ENCODE measurements around the gene MOK.

MOK gene

DNA sequence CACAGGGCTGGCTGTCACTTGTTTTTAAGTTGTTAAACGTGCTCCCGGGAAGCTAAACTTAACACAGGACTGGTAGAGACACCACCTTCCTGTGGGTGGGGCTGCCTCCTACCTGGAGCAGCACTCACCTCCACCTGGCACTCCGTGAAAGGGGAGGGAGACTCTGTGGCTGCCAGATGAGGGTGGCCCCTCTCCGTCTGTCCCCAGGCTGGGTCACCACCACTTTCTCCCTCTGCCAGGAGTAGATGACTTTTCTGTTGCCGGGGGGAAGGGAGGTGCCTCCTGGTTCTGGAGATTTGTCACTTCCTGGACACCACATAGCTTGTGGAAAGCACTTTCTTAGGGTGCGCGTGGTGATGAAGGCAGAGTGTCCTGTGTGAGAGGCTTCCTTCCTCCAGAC is 83.9 kb downstream of the MOK start:
- TF ChIP-seq, protein P1, sequence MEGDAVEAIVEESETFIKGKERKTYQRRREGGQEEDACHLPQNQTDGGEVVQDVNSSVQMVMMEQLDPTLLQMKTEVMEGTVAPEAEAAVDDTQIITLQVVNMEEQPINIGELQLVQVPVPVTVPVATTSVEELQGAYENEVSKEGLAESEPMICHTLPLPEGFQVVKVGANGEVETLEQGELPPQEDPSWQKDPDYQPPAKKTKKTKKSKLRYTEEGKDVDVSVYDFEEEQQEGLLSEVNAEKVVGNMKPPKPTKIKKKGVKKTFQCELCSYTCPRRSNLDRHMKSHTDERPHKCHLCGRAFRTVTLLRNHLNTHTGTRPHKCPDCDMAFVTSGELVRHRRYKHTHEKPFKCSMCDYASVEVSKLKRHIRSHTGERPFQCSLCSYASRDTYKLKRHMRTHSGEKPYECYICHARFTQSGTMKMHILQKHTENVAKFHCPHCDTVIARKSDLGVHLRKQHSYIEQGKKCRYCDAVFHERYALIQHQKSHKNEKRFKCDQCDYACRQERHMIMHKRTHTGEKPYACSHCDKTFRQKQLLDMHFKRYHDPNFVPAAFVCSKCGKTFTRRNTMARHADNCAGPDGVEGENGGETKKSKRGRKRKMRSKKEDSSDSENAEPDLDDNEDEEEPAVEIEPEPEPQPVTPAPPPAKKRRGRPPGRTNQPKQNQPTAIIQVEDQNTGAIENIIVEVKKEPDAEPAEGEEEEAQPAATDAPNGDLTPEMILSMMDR (IDR thresholded peaks at IDR 0.05; ENCODE audit: low read depth, low read length), result no peak

DNA sequence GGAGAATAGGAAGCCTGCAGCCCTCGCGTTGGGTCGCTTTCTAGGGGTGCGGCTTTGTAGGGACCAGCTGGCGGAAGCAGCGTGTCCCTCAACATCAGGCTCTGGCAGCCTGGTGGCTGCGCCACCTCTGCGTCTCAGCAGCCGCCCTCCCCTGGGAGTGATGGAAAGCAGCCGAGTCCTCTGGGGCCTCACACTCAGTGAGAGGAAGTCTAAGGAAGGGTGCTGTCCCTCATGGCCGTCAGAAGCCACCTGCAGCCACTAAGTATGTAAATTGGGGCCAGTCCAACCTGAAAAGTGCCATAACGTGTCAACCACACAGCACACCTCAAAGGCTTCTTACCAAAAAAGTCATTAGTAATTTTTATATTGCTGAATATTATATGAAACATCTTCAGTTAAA is 84.9 kb downstream of the MOK start:
- no peak overlapping the region for H3K4me3 ChIP-seq (replicated peaks in 1 of 2; ENCODE audit: low read depth in 2 of 2, low read length in 2 of 2)
- no peak for DNase-seq (ENCODE audit: low read depth in 2 of 2)
- TF ChIP-seq, protein P1 (IDR thresholded peaks at IDR 0.05; ENCODE audit: low read depth, low read length), result no peak

More for the DNA sequence above, 83.9 kb downstream of the MOK start:
- peak in 1 of 2 donors; percentile 64 for DNase-seq (ENCODE audit: low read depth in 2 of 2)
- no peak overlapping the region for H3K4me3 ChIP-seq (replicated peaks in 1 of 2; ENCODE audit: low read depth in 2 of 2, low read length in 2 of 2)

DNA sequence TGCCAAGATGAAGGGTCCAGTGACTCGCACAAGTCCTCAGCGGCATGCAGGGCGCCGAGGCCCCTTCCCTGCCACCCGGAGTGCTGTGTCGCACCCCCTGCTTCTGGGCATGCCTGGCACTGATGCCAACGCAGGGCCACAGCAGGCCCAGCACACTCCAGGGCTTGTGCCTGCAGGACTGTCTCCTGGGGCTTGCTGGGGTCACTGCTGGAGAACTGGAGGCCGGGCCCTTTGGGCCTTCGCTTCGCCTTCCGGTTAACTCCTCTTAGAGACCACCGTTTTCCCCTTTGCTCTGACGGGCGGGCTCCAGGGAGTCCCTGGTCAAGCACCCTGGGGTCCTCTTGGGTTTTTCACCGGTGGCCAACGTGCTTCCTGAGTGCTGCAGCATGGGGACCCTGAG is 85.6 kb downstream of the MOK start:
- no peak for DNase-seq (ENCODE audit: low read depth in 2 of 2)
- TF ChIP-seq, protein P1 (IDR thresholded peaks at IDR 0.05; ENCODE audit: low read depth, low read length), result no peak
- no peak overlapping the region for H3K4me3 ChIP-seq (replicated peaks in 1 of 2; ENCODE audit: low read depth in 2 of 2, low read length in 2 of 2)

DNA sequence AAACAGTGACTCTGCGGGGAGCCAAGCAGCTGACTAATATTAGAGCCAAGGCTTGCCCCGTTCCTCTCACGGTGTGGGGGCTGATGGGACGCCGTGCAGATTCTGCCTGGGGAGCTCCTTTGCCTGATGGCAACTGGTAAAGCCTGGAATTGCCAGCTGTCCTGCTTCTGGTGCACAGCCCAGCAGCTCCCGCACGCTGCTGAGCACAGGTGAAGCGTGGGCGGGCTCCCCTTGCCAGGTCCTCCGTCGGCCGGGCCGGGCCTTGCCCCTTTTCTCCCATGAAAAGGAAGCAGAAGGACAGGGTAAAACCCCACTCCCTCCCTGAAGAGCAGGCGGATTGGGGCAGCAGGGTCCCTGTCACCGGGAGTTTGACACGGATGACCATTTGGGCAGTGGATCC is 86.3 kb downstream of the MOK start:
- TF ChIP-seq, protein P1 (IDR thresholded peaks at IDR 0.05; ENCODE audit: low read depth, low read length), result no peak
- H3K4me3 ChIP-seq (replicated peaks in 1 of 2; ENCODE audit: low read depth in 2 of 2, low read length in 2 of 2), result no peak overlapping the region
- no peak for DNase-seq (ENCODE audit: low read depth in 2 of 2)

DNA sequence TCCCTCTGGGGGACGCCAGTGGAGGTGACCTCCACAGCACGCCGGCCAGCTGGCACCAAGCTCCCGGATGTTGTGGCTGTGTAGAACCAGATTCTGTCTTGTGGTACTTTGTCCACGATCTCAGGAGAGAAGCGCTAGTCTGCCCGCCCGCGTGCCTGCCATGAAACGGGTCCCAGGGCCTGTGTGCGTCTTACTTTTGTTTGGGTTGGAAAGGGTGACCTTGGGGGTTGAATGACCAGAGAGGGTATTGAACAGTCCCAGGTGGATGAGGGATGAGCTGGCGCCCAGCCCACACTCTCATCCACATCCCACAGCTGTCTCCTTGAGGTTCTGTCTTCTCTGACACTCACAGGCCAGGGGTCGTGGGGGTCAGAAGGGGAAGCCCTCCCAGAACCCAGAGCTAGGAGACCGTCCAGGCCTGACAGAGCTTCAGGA is 87.0 kb downstream of the MOK start:
- no peak overlapping the region for H3K4me3 ChIP-seq (replicated peaks in 1 of 2; ENCODE audit: low read depth in 2 of 2, low read length in 2 of 2)
- no peak for DNase-seq (ENCODE audit: low read depth in 2 of 2)
- TF ChIP-seq, protein P1 (IDR thresholded peaks at IDR 0.05; ENCODE audit: low read depth, low read length), result no peak

DNA sequence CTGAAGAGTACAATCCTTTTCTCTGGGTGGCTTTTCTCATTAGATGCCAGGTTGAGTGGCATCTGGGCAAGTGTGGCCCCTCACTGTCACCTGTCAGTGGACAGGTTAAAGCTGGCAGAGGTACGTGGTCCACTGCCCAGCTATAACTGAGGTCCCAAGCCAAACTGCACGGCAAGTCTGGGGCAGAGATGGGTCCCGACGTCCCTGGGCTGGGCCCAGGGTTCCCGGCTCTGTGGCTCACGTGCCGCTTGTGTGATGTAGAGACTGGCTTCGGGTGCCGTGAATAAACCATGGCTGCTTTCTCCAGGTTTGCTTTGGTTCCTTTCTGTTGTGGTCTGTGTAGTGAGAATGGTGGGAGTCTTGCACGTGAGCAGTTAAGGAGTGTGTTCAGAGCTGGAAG is 87.6 kb downstream of the MOK start:
- H3K4me3 ChIP-seq (replicated peaks in 1 of 2; ENCODE audit: low read depth in 2 of 2, low read length in 2 of 2), result no peak overlapping the region
- TF ChIP-seq, protein P1 (IDR thresholded peaks at IDR 0.05; ENCODE audit: low read depth, low read length), result no peak
- DNase-seq (ENCODE audit: low read depth in 2 of 2), result no peak

DNA sequence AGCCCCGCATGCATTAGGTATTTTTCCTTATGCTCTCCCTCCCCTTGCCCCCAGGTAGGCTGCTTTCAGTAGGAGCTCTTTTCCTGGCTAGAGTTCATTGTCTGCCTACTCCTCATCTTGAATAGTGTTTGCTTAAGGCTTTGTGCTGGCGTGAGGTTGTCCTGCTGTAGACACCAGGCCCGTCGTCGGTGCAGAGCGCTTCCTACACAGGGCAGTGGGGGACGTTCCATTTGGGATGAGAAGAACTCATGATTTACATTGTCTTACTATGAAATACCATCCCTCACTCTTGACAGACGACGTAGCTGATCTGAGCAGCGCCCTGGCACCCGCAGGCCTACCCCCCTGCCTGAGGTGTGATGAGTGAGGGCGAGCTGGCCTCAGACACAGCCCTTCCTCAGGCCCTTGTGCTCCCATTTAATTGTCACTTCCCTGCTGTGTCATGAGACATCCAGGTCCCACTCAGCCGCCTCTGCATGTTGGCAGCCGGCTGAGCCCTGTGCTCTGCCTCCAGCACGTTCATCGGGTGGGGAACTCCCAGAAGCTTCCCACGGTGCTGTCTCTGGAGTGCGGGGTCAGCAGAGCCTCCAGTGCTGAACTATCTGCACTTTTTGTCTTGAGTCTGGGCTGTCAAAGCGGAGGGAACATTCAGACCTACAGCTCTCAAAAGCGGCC is 89.3 kb downstream of the MOK start:
- H3K4me3 ChIP-seq (replicated peaks in 1 of 2; ENCODE audit: low read depth in 2 of 2, low read length in 2 of 2), result no peak overlapping the region
- DNase-seq (ENCODE audit: low read depth in 2 of 2), result peak in 1 of 2 donors; percentile 23

More for the DNA sequence above, 89.3 kb downstream of the MOK start:
- TF ChIP-seq, protein P1 (IDR thresholded peaks at IDR 0.05; ENCODE audit: low read depth, low read length), result no peak

All from cardiac fibroblast (primary cell).